ENCODE results near the gene OVOL1.
A peak's percentile ranks its signal among the peaks of the same experiment; 100 is the strongest.
"Not testable (repeated sequence)": the region's sequence is repeated elsewhere in the genome, so short reads cannot be mapped to it uniquely, and the experiment has no call there.

The OVOL1 gene

DNA sequence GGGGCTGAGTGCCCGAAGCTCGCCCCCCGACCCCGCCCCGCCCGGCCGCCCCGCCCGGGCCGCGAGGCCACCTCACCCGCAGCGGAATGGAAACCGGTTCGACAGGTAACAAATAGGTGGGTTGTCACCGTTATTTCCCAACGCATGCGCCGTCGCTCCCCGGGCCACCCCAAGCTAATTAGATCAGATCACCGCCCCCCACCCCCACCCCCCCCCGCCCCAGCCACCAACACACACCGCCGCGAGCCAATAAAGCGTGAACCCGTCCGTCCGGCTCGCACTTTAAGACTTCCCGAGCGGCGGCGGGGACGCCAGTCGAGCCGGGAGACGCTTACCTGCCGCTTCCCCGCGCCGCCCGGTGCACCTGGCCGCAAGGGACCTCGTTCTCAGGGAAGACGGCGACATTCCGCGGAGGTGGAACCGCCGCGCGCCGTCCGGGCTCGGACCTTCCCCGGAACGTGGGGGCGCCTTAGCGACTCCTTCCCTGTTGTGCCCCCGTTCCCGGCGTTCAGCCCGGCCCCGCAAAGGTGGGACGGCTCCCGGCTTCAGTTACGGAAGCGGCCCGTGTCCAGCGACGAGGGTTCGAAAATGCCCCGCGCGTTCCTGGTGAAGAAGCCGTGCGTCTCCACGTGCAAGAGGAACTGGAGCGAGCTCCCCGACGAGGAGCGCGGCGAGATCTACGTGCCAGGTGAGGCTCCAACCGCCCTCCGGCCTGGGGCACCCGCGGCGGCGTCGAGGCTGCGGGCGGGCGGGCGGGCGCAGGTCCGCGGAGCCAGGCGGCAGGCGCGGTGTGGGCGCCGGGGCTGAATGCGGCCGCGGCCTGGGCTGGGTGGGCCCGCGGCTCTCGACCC lies at the start of gene OVOL1:
OVOL1 (plus strand) TSS at position 278 of the 851 bp plus-strand sequence; CDS start at position 589, 311 bp downstream.
- peak; percentile 26 for DNase-seq

DNA sequence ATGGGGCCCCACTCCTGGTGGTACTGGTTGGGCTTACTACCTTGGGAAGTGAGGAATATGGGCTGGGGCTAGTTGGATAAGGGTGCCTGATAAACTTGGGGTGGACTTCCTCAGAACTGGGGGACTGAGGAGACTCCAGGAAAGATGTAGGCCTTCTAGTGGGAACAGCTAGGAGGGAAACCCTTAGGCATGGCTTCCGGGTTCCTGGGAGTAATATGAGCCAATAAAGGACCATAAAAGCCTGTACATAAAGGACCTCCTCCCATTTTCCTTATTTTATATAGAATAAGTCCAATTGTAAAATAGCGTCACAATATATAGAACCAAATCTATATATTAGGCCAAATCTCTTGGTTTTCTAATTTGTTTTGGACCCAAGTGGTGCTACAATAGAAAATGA lies 47.8 kb upstream of the OVOL1 start:
- no peak for DNase-seq

DNA sequence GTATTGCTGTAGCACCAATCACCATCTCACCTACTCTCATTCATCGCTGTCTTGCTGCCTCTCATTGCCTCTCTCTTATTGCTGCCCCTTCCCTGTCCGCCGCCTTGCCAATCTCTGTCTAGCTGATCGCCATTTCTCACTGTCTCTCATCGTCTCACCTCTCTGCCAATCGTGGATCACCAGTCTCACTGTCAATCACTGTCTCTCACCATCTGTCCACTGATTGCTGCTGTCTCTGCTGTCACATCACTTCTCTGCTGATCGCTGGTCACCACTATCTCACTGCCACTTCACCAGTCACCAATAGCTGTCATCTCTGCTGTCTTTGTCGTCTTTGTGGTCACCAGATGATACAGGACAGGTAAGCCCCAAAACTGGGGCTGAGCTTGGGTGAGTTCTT lies 45.7 kb upstream of the OVOL1 start:
- DNase-seq: no peak

DNA sequence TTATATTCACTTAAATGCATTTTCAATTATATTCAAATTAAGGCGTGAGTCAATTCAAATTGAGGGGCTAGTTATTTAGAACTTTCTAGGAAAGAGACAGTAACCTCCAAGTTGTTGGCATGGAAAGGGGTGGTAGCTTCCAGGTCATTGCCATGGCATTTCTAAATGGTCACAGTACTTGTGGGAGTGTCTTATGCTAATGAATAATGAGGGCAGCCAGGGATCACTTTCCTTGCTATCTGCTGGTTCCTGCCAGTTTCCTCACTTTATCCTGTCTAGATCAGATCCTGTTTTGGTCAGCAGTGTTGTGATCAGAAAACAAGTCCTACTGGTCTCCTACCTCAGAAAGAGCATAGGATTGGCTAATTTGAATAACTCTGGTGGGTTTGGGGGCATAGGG lies 44.5 kb upstream of the OVOL1 start:
- no peak for DNase-seq

DNA sequence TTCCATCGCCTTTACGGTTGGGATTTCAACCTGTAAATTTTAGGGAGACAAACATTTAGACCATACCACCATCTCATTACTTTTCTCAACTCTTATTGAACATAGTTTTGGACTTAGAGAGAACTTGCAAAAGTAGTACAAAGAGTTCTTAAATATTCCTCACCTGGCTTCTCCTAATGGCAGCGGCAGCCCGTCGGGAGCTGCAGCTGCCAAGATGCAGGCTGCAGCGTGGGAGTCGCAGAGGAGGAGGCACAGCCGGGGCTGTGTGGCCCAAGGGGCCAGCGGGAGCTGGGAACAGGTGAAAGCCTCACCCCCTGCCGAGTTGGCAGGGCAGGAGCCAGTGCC lies 43.2 kb upstream of the OVOL1 start:
- DNase-seq: no peak

DNA sequence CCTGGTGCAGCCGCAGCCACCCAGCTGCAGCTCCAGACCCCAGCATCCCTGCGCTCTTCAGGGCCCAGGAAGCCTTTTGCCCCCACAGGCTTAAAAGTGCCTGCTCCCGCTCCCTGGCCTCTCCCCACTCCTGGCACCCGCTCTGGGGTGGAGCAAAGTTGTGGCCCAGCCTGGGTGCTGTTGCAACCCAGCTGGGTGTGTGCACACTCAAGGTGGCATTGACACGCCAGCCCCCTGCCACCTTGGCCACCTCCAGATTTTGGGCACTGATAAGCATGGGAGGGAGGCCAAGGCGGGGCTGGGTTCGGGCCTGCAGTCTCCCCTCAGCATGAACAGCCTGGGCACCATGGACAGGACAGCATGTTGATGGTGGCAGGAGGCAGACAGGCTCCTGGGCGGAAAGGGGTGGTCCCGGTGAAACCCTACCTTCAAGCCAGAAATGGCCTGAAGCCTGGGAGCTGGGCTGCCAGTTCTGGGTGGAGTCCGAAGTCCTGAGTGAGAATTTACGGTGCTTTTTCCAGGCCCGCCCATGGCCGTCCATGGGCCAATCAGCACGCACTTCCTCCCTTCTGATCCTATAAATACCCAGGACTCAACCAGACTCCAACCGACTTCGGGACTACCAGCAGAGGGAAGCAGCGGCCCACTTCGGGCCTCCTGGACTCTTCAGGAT lies 42.7 kb upstream of the OVOL1 start:
- DNase-seq: no peak

DNA sequence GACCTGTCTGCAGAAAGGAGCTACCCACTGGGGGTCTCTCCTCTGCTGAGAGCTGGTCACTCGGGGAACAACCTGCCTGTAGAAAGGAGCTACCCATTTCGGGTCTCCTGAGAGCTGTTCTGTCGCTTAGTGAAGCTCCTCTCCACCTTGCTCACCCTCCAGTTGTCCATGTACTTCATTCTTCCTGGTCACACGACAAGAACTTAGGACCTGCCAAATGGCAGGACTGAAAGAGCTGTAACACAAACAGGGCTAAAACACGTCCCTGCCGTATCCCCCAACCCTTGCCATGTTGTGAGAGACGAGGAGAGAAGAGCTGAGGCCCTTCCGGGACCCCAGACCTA lies 42.2 kb upstream of the OVOL1 start:
- DNase-seq: no peak

DNA sequence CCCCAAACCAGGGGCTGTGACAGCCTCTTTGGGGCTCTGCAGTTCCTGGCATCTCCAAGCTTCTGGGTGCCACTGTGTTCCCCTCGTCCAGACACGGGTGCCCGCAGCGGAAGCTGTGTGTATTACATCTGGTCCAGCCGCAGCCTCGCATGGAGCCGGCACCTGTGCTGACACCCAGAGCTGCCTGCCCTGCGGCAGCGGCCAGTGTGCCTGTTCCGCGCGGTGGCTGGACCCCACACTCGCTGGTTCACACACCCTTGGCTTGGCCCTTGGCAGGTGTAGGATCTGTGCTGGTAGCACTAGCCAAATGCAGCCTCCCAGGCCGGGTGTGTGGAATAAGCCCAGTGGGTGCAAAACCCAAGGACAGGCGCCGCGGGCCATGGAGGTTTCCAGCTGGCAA lies 41.8 kb upstream of the OVOL1 start:
- no peak for DNase-seq

DNA sequence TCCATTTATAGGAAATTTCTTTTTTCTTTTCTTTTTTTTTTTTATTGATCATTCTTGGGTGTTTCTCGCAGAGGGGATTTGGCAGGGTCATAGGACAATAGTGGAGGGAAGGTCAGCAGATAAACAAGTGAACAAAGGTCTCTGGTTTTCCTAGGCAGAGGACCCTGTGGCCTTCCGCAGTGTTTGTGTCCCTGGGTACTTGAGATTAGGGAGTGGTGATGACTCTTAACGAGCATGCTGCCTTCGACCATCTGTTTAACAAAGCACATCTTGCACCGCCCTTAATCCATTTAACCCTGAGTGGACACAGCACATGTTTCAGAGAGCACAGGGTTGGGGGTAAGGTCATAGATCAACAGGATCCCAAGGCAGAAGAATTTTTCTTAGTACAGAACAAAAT lies 24.7 kb upstream of the OVOL1 start:
- DNase-seq: not testable (repeated sequence)

DNA sequence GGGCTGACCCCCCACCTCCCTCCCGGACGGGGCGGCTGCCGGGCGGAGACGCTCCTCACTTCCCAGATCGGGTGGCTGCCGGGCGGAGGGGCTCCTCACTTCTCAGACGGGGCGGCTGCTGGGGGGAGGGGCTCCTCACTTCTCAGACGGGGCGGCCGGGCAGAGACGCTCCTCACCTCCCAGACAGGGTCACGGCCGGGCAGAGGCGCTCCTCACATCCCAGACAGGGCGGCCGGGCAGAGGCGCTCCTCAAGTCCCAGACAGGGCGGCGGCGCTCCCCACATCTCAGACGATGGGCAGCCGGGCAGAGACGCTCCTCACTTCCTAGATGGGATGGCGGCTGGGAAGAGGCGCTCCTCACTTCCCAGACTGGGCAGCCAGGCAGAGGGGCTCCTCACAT lies 24.0 kb upstream of the OVOL1 start:
- DNase-seq: not testable (repeated sequence)

DNA sequence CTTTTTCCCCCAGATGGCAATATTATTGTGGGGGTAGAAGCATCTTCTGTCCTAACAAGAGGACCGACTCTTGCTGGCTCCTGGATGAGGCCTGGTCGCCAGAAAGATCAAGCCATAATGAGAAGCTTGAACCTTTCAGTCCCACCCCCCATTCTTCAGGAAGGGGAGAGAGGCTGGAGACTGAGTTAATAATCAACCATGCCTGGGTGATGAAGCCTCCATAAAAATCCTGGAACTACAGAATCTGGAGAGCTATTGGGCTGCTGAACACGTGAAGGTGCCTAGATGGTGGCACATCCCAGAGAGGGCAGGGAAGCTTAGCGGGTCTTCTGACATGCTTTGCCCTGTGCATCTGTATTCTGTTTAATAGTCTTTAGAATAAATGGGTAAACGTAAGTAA lies 22.4 kb upstream of the OVOL1 start:
- DNase-seq: no peak

DNA sequence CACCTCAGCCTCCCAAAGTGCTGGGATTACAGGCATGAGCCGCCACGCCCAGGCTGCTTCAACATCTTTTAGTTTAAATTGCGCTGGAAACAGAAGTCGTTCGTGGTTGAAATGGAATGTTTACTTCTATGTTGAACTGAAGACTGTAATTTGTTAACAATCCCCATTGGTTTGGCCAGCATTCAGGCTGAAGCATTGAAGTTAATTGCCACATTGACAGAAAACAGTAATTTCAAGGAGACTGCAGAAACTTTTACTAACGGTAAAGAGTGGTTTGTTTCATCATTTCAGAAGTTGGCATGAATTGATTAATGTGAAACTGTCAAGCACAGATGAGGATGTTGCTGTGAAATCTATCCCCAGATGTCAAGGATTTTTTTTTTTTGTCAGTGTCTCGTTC lies 20.3 kb upstream of the OVOL1 start:
- no peak for DNase-seq

DNA sequence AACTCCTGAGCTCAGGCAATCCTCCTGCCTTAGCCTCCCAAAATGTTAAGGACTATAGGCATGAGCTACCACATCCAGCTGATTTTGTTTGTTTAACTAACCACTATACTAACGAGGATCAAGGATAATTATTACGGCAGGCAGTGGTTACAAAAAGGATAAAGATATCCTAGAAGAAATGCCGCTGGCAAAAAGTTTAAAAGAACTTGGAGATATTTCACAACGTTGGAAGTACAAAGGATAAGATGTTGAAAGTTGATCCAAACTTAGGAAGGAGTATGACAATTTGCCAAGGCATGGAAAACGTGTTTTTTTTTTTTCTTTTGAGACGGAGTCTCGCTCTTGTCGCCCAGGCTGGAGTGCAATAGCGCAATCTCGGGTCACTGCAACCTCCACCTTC lies 19.5 kb upstream of the OVOL1 start:
- DNase-seq: no peak

DNA sequence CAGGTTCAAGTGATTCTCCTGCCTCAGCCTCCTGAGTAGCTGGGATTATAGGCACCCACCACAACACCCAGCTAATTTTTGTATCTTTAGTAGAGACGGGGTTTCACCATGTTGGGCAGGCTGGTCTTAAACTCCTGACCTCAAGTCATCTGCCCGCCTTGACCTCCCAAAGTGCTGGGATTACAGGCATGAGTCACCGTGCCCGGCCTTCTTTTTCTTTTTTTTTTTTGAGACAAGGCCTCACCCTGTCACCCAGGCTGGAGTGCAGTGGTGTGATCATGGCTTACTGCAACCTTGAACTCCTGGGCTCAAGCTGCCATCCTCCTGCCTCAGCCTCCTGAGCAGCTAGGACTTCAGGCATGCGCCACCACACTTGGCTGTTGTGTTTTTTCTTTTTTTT lies 19.1 kb upstream of the OVOL1 start:
- DNase-seq: not testable (repeated sequence)

DNA sequence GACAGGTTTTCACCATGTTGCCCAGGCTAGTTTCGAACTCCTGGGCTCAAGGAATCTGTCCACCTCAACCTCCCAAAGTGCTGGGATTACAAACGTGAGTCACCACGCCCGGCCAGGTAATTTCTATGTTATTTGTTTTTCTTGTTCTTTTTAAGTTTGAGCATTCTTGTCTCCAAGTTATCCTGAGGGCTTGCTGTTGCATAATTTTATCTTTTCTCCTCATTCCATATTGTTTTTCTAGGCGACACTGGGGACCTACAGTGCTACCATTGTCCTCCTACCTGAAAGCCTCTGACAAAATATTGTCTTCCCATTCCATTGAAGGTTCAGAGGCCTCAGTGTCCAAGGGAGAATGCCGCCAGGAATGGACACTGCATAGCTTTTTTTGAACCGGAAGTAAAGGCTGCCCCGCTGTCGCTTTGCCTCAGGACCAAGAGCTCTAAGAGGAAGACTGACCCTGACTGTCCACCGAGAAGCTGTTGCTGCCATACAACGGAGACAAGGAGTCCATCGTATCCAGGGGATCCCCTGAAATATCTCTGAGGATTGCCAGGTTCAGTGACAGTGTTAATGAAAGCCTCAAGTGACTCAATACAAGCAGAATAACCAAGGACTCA lies 15.8 kb upstream of the OVOL1 start:
- no peak for DNase-seq

DNA sequence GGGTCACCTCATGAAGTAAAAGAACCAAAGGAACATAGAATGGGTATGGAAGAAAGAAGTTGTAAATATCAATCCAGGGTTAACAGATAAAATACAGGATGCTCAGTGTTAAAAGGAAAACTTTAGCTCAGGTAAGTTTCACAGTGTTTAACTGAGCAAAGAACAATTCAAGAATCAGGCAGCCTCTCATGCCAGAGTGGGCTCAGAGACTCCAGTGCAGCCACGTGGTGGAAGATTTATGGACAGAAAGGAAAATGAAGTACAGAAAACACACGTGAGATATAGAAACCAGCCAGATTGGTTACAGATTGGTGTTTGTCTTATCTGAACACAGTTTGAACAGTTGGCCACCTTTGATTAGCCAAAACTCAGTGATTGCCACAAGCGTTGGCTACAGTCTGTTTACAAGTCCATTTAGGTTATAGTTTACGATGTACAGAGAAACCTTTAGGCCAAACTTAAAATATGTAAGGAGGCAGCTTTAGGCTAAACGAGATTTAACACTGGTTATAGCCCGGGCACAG lies 15.2 kb upstream of the OVOL1 start:
- no peak for DNase-seq

DNA sequence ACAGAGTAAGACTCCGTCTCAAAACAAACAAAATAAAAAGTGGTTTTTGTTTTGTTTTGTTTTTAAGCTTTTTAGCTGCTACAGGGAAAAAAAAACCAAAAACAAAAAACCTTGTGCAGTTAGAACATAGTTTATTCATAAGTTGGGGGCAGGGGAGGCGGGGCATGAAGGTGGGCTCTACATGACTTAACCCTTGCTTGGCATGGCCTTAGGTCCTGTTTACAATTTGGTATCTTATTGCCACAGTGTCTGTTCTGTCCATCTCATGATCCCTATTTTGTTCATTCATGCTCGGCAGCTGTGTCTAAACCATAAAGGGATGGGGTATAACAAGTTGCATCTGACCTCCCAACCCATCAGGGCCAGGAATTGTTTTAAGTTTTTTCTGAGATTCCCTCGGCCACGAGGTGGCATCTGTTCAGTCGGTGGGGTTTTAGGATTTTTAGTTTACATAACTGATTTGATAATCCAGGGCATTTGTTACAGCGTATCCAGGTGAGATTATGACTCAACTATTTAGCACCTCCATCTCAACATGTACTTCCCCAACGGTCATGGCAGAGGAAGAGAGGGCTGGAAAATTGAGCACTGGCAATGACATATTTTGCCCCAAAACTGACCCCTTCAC lies 13.0 kb upstream of the OVOL1 start:
- DNase-seq: no peak

DNA sequence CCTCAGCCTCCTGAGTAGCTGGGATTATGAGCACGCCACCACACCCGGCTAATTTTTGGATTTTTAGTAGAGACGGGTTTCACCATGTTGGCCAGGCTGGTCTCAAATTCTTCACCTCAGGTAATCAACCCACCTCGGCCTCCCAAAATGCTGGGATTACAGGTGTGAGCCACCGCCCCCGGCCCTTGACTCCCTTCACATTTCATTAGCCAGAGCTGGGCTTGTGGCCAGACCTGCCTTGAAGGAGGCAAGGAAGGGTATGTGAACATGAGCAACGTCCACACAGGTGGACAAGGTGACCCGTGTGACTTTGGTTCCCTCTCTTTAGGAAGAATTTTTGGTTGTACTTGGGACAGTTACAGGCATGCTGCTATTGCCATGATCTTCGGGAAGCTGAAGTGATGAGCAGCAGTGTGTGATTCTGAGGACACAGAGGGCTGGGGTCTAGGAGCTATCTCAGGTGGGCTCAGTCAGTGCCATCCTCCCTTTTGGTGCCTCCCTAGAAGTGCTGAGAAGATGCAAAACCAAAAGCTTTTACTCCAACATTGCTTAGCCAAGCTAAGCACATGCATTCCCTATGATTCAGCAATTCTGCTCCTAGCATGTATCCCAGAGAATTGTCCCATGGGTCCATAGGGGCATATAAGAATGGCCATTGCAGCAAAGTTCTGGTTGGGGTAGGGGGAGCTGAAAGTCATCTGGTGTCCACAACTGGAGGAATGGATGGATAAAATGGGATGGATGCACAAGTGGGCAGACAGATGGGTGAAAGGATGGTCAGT lies 12.1 kb upstream of the OVOL1 start:
- DNase-seq: no peak

DNA sequence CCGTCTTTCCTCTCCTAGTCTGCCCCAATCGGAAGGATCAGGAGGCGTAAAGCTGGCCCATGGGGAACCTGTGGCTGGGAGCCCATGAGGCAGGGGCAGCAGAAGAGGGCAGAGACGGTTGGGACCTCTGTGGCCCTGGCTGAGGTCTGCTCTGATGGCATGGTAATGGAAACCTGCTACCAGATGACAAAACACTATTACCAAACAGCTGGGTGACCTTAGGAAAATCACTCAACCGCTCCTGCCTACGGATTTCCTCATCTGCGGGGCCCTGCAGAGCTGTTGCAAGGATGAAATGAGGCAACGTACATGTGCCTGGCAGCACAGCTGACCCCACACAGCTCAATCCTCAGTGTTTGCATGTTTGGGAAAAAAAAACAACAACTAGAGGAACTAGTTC lies 10.7 kb upstream of the OVOL1 start:
- DNase-seq: no peak

DNA sequence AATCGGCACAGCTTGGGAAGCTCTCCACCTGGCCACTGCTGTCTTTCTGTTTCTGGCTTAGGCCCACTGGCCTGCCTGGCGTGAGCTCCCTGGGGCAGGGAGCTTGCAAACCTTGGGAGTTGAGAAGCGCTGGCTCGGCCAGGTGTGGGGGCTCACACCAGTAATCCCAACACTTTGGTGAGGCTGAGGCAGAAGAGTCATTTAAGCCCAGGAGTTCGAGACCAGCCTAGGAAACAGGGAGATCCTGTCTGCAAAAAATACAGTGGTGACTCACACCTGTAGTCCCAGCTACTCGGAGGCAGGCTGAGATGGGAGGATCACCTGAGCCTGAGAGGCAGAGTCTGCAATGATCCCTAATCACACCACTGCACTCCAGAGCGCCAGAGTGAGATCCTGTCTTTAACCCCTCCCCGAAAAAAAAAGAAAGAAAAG lies 10.1 kb upstream of the OVOL1 start:
- no peak for DNase-seq

DNA sequence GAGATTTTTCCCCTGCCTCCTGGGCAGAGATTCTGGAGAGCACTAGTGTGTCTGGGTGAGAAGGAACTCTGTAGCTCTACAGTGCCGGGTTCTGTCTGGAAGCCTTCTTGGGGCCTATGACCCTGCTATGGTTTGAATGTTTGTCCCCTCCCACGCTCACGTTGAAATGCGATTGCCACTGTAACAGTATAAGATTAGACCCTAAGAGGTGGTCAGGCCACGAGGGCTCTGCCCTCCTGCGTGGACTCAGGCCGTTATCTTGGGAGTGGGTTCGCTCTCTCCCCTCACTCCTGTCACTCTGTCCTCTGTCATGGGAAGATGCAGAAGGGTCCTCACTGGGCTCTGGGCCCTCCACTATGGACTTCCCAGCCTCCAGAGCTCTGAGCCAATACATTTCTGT lies 9.6 kb upstream of the OVOL1 start:
- DNase-seq: no peak

DNA sequence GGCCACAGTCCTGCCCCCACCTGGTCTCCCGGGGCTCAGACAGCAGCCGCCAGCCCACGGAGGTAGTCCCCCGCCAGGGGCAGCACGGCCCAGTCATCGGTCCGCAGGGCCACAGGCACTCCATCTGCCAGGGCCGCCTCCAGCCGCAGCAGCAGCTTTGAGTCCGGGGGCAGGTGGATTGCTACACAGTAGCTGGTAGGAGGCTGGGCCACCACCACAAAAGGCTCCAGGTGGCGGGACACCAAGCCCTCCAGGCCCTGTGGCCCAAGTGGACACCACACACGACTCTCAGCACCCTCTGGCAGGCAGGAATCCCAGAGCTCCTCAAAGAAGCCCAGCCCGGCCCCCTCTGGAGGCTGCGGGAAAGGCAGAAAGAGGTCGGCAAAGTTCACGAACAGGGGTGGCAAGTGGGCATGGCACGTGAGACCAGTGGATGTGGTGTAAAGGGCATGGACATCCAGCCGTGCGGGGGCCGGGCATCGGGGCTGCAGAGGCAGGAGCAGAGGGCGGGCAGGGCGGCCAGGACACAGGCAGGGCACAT lies 9.0 kb upstream of the OVOL1 start:
- DNase-seq: no peak

All from stimulated activated naive CD4-positive, alpha-beta T cell treated with Interleukin-2 at 50 U/mL for 16 hours (primary cell).